ENCODE results near the gene COL17A1.

Gene COL17A1

DNA sequence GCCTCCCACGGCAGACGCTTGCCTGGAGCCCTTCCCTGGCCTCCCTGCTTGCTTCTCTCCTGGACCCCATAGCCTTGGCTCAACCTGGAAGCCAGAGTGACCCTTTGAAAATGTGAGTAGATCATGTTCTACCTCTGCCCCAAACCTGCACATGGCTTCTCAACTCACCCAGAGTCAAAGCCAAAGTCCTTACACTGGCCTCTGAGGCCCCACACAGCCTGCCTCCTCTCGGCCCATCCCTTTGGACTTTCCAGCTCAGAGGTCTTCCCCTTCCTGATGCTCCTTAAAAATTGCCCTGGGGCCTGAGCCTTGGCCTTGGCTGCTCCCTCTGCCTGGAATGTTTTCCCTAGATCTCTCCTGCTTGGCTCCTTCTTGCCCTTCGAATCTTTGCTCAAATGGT is 32.5 kb downstream of the COL17A1 start:
- Histone ChIP-seq H3K27me3 (ENCODE audit: insufficient read depth, poor library complexity, severe bottlenecking) (no peaks in the 10 kb centered on the region), H3K4me3 (replicated peaks; ENCODE audit: insufficient read depth, low read length) (no peak overlapping the region), H3K27ac (replicated peaks) (no peak overlapping the region)
- no peak for DNase-seq (ENCODE audit: low read depth in 1 of 2, low spot score in 1 of 2)
- TF ChIP-seq, protein P1, sequence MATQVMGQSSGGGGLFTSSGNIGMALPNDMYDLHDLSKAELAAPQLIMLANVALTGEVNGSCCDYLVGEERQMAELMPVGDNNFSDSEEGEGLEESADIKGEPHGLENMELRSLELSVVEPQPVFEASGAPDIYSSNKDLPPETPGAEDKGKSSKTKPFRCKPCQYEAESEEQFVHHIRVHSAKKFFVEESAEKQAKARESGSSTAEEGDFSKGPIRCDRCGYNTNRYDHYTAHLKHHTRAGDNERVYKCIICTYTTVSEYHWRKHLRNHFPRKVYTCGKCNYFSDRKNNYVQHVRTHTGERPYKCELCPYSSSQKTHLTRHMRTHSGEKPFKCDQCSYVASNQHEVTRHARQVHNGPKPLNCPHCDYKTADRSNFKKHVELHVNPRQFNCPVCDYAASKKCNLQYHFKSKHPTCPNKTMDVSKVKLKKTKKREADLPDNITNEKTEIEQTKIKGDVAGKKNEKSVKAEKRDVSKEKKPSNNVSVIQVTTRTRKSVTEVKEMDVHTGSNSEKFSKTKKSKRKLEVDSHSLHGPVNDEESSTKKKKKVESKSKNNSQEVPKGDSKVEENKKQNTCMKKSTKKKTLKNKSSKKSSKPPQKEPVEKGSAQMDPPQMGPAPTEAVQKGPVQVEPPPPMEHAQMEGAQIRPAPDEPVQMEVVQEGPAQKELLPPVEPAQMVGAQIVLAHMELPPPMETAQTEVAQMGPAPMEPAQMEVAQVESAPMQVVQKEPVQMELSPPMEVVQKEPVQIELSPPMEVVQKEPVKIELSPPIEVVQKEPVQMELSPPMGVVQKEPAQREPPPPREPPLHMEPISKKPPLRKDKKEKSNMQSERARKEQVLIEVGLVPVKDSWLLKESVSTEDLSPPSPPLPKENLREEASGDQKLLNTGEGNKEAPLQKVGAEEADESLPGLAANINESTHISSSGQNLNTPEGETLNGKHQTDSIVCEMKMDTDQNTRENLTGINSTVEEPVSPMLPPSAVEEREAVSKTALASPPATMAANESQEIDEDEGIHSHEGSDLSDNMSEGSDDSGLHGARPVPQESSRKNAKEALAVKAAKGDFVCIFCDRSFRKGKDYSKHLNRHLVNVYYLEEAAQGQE (IDR thresholded peaks at IDR 0.05; ENCODE audit: insufficient replicate concordance, low read depth), result no peak
- TF ChIP-seq GABPA (IDR thresholded peaks at IDR 0.05; ENCODE audit: low read depth) (no peak), SPI1 (IDR thresholded peaks at IDR 0.05; ENCODE audit: borderline replicate concordance, low read depth) (no peak), POLR2AphosphoS5 (IDR thresholded peaks at IDR 0.05; ENCODE audit: low read depth) (no peak)
- TF ChIP-seq, protein P2, sequence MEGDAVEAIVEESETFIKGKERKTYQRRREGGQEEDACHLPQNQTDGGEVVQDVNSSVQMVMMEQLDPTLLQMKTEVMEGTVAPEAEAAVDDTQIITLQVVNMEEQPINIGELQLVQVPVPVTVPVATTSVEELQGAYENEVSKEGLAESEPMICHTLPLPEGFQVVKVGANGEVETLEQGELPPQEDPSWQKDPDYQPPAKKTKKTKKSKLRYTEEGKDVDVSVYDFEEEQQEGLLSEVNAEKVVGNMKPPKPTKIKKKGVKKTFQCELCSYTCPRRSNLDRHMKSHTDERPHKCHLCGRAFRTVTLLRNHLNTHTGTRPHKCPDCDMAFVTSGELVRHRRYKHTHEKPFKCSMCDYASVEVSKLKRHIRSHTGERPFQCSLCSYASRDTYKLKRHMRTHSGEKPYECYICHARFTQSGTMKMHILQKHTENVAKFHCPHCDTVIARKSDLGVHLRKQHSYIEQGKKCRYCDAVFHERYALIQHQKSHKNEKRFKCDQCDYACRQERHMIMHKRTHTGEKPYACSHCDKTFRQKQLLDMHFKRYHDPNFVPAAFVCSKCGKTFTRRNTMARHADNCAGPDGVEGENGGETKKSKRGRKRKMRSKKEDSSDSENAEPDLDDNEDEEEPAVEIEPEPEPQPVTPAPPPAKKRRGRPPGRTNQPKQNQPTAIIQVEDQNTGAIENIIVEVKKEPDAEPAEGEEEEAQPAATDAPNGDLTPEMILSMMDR (IDR thresholded peaks at IDR 0.05; ENCODE audit: insufficient read depth, low read length), result no peak

DNA sequence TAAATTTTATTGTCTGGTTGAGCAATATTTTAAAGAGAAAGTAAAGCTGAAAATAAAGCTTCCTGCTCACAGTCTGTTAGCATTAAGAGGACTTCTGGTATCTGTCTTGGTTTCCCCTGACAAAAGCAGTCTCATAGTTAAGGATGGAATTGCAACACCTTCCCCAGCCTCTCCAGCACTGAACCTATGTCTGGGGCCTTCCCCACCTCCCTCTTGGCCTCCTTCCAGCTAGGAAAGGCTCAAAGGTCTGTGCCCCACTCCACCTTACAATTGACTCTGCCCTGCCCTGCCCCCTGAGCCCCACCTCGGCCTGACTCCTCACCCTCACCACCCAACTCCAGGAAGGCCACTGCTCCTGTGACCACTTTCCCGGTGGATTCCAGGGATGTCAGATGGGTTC is 33.2 kb downstream of the COL17A1 start:
- Histone ChIP-seq H3K27ac (replicated peaks) (no peak overlapping the region), H3K27me3 (ENCODE audit: insufficient read depth, poor library complexity, severe bottlenecking) (no peaks in the 10 kb centered on the region), H3K4me3 (replicated peaks; ENCODE audit: insufficient read depth, low read length) (no peak overlapping the region)
- peak in 1 of 2 experiments; percentile 17 for DNase-seq (ENCODE audit: low read depth in 1 of 2, low spot score in 1 of 2)
- TF ChIP-seq, protein P2 (IDR thresholded peaks at IDR 0.05; ENCODE audit: insufficient read depth, low read length), result no peak
- TF ChIP-seq, protein P1 (IDR thresholded peaks at IDR 0.05; ENCODE audit: insufficient replicate concordance, low read depth), result no peak
- TF ChIP-seq GABPA (IDR thresholded peaks at IDR 0.05; ENCODE audit: low read depth) (no peak), POLR2AphosphoS5 (IDR thresholded peaks at IDR 0.05; ENCODE audit: low read depth) (no peak), SPI1 (IDR thresholded peaks at IDR 0.05; ENCODE audit: borderline replicate concordance, low read depth) (no peak)

DNA sequence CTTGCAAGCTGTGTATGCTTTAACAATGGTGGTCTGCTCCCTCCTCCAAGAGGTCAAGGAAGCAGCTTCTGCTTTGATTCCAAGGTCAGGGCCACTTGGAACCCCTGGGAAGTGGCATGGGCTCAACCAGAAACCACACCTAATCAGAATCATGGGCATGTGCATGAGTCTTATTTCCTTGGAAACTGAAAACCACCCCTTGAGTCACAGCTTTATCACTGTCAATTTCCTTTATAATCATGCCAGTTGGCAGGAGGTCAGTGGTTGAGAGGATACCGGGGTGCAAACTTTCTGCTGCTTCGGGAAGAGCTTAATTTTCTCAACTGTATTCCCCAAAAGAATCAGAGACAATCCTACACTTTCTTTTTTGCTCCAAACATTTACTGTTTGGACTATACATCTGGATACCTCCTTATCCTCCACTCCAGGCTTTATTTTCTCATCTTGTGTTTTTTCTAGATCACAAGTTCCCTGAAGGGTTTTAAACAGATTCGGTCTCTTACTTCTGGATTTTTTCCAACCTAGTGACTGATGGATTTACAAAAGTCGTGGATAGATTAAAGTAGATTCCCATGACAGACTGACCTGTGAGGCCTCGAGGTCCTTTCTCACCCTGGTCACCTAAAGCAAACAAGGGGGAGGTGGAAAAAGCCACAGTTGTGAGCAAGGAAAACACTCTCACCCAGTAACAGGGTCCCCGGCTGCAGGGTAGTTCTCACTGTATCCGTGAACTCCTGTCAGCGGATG is 36.0 kb downstream of the COL17A1 start:
- no peak overlapping the region for H3K27ac ChIP-seq (replicated peaks)
- no peak overlapping the region for H3K4me3 ChIP-seq (replicated peaks; ENCODE audit: insufficient read depth, low read length)
- H3K27me3 ChIP-seq (ENCODE audit: insufficient read depth, poor library complexity, severe bottlenecking), result no peaks in the 10 kb centered on the region
- no peak for DNase-seq (ENCODE audit: low read depth in 1 of 2, low spot score in 1 of 2)
- TF ChIP-seq, protein P2 (IDR thresholded peaks at IDR 0.05; ENCODE audit: insufficient read depth, low read length), result no peak
- TF ChIP-seq GABPA (IDR thresholded peaks at IDR 0.05; ENCODE audit: low read depth), result no peak
- TF ChIP-seq, protein P1 (IDR thresholded peaks at IDR 0.05; ENCODE audit: insufficient replicate concordance, low read depth), result no peak
- TF ChIP-seq SPI1 (IDR thresholded peaks at IDR 0.05; ENCODE audit: borderline replicate concordance, low read depth), result no peak

All from HL-60 (cell line).